SKM-1 treated with dmso at 0.1 percent for 144 hours (cell line): ENCODE results near the gene GART.
A peak's percentile ranks its signal among the peaks of the same experiment; 100 is the strongest.
"Not testable (repeated sequence)": the region's sequence is repeated elsewhere in the genome, so short reads cannot be mapped to it uniquely, and the experiment has no call there.

ENCODE experiments used
- DNase-seq: peaks from one replicate; lab custom pipeline; 2025; ENCODE audit not compliant: unreplicated experiment; lab: John Stamatoyannopoulos, UW

The GART gene

GRCh38 chr21:33518899-33519298 lies 23.0 kb downstream of the GART start:
- no peak for DNase-seq

- no peak for DNase-seq
Measured at GRCh38 chr21:33514229-33514628, 27.7 kb downstream of the GART start.

DNA sequence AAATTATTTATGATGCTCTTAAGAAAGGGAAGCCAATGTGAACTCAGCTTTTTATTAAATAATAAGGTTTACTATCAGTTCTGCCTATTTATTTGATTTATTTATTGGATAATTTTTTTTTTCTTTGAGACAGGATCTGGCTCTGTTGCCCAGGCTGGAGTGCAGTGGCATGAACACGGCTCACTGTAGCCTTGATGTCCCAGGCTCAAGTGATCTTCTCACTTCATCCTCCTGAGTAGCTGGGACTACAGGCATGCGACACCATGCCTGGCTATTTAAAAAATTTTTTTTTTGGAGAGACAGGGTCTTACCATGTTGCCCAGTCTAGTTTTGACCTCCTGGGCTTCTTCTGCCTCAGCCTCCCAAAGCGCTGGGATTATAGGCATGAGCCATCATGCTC lies 29.4 kb downstream of the GART start:
- no peak for DNase-seq

DNA sequence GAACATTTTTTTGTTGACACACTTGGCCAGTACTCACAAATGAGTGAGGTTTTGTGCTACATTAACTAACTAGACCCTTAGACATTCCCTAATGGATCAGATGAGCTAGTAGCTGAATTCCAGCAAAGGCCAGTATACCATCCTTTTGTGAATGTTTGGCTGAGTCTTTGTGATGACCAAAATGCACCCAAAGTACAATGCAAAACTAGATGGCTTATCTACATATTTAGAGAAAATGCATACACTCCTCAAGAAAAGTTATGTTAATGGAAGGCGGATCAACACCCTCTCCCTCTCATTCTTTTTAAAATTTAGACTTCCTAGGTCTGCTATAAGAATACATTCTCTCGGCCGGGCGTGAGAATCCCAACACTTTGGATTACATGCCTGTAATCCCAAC lies 30.3 kb downstream of the GART start:
- no peak for DNase-seq

- no peak for DNase-seq
Measured at GRCh38 chr21:33510826-33511225, 31.1 kb downstream of the GART start.

DNA sequence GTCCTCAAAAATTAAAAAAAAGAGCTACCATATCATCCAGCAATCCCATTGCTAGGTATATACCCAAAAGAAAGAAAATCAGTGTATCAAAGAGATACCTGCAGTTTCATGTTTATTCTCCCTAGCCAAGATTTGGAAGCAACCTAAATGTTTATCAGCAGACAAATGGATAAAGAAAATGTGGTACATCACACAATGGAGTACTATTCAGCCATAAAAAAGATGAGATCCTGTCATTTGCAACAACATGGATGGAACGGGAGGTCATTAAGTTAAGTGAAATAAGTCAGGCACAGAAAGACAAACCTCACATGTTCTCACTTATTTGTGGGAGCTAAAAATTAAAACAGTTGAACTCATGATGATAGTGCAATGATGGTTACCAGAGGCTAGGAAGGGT lies 34.9 kb downstream of the GART start:
- not testable (repeated sequence) for DNase-seq

DNA sequence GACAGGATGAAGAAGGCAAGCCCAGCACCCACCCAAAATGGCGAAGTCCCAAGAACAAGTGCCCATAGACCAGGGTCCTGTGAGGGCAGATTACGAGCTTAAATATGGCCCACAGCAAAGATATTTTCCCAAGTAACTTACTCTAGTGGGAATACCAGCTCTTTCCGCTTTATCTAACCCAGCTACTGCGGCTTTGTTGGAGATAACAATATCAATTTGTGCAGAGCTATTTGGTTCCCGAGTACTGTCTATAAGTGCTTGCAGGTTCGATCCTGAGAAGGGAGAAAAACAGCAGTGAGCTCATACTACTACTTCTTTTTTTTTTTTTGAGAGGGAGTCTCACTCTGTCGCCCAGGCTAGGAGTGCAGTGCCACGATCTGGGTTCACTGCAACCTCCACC lies 36.1 kb downstream of the GART start:
- DNase-seq = no peak

DNA sequence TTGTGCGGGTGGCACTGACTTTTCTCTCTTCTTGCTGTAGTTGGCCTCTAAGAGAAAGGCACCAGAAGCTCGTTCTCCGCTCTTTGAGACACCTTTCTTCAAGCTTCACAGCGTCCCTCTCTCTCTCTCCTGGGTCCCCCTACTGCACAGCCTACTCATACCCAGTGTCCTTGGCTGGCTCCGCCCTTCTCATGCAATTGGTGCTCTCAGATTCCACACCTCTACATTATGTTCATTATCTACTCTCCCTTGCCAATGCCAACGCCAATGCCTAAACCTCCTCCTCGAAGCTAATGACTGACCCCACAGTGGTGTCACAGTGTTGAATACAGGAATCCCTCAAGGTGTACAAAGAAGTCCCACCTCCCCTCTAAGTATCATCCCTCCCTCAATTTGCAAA lies 45.6 kb downstream of the GART start:
- no peak for DNase-seq

GRCh38 chr21:33495743-33496142 lies 46.2 kb downstream of the GART start:
- DNase-seq = no peak

- no peak for DNase-seq
Measured at GRCh38 chr21:33493756-33494155, 48.2 kb downstream of the GART start.

- peak; percentile 23 for DNase-seq
Measured at GRCh38 chr21:33492571-33492970, 49.3 kb downstream of the GART start.

GRCh38 chr21:33491373-33492102 lies 50.4 kb downstream of the GART start, which contains the start of gene DNAJC28:
DNAJC28 (minus strand) TSS chr21:33491716; CDS start chr21:33489393, 2,323 bp downstream.
- DNase-seq = peak; percentile 87

GRCh38 chr21:33490991-33491372 lies 50.9 kb downstream of the GART start:
- no peak for DNase-seq

DNA sequence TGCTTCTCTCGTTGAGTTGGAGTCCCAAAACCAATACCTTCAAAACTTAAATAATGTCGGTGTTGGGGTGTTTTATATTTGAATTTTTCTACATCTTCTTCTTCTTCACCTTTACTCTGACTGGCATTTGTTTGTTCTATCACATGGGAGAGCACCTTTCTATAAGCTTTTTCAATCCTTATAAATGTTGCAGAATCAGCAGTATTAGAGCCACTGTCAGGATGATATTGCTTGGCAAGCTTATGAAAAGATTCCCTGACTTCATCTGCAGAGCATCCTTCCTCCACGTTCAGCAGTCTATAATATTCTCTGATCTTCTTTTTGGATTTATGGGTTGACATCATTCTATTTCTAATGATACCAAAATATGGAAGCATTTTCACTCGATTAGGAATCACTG lies 53.0 kb downstream of the GART start:
- DNase-seq = no peak

GRCh38 chr21:33487996-33488395 lies 53.9 kb downstream of the GART start:
- DNase-seq = no peak

- DNase-seq = no peak
Measured at GRCh38 chr21:33481314-33481943, 60.5 kb downstream of the GART start.

DNA sequence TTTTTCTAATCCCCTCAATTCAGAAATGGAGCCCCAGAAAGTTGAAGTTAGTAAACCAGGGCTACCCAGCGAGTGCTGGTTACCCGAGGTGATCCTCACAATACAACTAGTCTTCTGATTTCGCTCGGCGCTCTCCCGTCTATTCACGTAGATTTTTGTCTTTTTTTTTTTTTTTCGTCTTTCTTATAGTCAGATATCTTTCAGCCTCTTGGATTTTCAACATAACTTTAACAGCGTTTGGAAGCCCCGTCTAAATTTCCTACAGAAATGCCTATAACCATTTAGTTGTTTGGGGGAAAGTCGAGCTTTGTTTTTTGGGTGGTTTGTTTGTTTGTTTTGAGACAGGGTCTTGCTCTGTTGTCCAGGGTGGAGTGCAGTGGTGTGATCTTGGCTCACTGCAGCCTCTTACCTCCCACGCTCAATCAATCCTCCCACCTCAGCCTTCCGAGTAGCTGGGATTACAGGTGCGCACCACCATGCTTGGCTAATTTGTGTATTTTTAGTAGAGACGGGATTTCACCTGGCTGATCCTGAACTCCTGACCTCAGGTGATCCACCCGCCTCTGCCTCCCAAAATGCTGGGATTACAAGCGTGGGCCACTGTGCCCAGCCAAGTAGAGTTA lies 61.3 kb downstream of the GART start:
- no peak for DNase-seq

GRCh38 chr21:33479679-33480480 lies 62.0 kb downstream of the GART start, which contains the start of gene TMEM50B:
TMEM50B (minus strand) TSS chr21:33479974; CDS start chr21:33468885, 11,089 bp downstream.
- peak; percentile 97 for DNase-seq

DNA sequence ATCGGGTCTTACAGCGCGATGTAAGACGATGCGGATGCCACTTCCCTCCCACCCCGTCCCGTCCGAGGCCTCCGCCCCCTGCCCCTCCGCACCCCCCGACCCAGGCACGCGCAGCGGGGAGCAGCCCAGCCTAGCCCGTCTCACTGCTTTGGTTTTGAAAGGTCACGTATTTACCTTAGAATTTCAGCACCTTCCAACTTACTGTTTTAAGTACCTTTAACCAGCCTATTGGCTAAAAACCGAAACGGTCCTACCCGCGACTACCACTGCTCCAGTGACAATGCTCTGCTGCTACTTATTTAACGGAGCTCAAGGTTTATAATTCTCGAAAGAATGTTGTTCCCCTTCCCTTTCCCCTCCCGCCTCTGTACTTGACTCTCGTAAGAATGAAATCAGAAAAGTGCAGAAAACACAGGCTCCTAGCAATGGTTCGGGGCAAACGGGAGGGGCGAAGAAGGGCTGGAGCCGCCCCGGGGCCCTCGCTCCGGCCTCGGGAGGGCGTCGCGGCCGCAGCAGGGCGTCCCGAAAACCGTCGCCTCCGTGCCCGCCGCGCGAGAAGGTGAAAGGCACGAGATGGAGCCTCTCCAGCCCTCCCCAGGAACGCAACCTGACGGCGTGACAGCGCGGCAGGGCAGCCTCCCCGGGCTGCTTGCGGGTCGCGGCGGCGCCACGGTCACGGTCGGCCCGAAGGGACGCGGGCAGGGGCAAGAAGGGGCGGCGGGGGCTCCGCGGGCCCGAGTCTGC lies 62.8 kb downstream of the GART start:
- DNase-seq = peak; percentile 18

GRCh38 chr21:33478182-33478581 lies 63.7 kb downstream of the GART start:
- no peak for DNase-seq

DNA sequence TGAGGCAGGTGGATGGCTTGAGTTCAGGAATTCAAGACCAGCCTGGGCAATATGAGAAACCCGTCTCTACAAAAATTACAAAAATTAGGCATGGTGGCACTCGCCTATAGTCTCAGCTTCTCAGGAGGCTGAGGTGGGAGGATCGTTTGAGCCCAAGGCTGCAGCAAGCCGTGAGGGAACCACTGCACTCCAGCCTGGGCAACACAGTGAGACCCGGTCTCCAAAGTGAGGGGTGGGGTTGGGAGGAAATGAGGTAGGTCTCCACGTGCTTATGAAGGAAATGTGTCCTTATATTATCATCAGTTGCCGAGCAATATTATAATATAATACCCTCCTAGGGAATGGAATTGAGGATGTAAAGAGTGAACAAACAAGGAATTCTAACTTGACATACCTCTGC lies 64.9 kb downstream of the GART start:
- DNase-seq = no peak
